T-helper 2 cell treated with Interferon-gamma antibody and Interleukin-4, amounts not matched to agents 5 μg/mL and 100 μg/mL, for 36 hours (primary cell): Measurements from ENCODE around the gene RAB28.
"Not testable (repeated sequence)": the region's sequence is repeated elsewhere in the genome, so short reads cannot be mapped to it uniquely, and the experiment has no call there.

Source experiments
- DNase-seq: peaks from one replicate; pipeline ENCODE4 v3.0.0; 2021; ENCODE audit warnings: low spot score
- H3K27ac Mint-ChIP-seq: one replicate; pipeline ENCODE4 v1.8.0; 2021; ENCODE audit warnings: mild to moderate bottlenecking, mixed read lengths
- H3K27me3 Mint-ChIP-seq: one replicate; pipeline ENCODE4 v1.8.0; 2021; ENCODE audit warnings: low read depth, mixed read lengths
- H3K36me3 Mint-ChIP-seq: one replicate; pipeline ENCODE4 v1.8.0; 2021; ENCODE audit warnings: low read depth, mixed read lengths
- H3K4me1 Mint-ChIP-seq: one replicate; pipeline ENCODE4 v1.8.0; 2021; ENCODE audit warnings: low read depth, mixed read lengths
- H3K4me3 Mint-ChIP-seq: one replicate; pipeline ENCODE4 v1.8.0; 2022; ENCODE audit warnings: mild to moderate bottlenecking, moderate library complexity, mixed read lengths
- H3K9me3 Mint-ChIP-seq: one replicate; pipeline ENCODE4 v1.8.0; 2021; ENCODE audit warnings: mixed read lengths

The RAB28 gene

DNA sequence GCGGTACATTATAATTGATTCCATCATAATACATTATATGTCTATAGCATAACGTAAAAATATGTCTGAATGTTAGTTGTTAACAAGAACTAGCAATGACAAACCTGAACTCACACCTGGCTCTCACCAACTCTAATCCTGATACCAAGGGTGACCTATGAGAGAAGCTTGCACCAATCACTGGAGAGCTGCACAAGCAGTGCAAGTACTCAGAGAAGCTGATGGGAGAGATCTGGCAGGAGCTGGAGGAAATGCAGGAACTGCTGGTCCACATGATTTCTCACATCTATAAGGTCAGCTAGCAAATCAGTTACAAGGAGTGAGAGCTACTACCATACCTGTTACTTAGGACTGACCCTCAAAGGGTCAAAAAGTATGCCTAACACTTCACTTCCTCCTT lies 74.8 kb downstream of the RAB28 start:
- no peak overlapping the region for H3K27ac Mint-ChIP-seq
- H3K9me3 Mint-ChIP-seq: peaks cover 14% of the 10 kb centered on the region
- DNase-seq: no peak
- no peaks in the 10 kb centered on the region for H3K27me3 Mint-ChIP-seq
- H3K4me3 Mint-ChIP-seq: no peak overlapping the region
- H3K36me3 Mint-ChIP-seq: peaks cover 6% of the 10 kb centered on the region
- peaks cover 6% of the 10 kb centered on the region for H3K4me1 Mint-ChIP-seq

GRCh38 chr4:13406156-13406555 lies 78.0 kb downstream of the RAB28 start:
- DNase-seq, H3K4me3 Mint-ChIP-seq, H3K27ac Mint-ChIP-seq, H3K36me3 Mint-ChIP-seq, H3K4me1 Mint-ChIP-seq, H3K27me3 Mint-ChIP-seq: not testable (repeated sequence)
- H3K9me3 Mint-ChIP-seq: peaks cover 14% of the 10 kb centered on the region

DNA sequence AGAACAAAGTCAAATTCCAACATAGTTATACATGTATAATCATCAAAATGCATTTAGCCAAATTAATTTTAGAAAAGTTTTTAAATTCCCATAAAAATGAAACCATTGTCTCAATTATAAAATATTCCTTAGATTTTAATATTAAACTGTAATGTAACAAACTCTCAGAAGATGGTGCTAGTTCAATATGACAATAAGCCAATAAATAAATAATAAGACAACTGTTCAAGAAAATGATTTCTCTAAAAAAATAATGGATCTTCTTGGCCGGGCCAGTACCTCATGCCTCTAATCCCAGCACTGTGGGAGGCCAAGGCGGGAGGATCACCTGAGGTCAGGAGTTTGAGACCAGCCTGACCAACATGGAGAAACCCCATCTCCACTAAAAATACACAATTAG lies 80.3 kb downstream of the RAB28 start:
- Mint-ChIP-seq H3K27me3 (no peaks in the 10 kb centered on the region), H3K27ac (no peak overlapping the region), H3K36me3 (peaks cover 6% of the 10 kb centered on the region), H3K4me1 (no peaks in the 10 kb centered on the region), H3K9me3 (peaks cover 9% of the 10 kb centered on the region), H3K4me3 (no peak overlapping the region)
- DNase-seq: no peak

GRCh38 chr4:13403326-13403725 lies 80.8 kb downstream of the RAB28 start:
- H3K27ac Mint-ChIP-seq: no peak overlapping the region
- no peak overlapping the region for H3K4me3 Mint-ChIP-seq
- no peak for DNase-seq
- peaks cover 6% of the 10 kb centered on the region for H3K36me3 Mint-ChIP-seq
- no peaks in the 10 kb centered on the region for H3K4me1 Mint-ChIP-seq
- H3K9me3 Mint-ChIP-seq: peaks cover 9% of the 10 kb centered on the region
- H3K27me3 Mint-ChIP-seq: no peaks in the 10 kb centered on the region

DNA sequence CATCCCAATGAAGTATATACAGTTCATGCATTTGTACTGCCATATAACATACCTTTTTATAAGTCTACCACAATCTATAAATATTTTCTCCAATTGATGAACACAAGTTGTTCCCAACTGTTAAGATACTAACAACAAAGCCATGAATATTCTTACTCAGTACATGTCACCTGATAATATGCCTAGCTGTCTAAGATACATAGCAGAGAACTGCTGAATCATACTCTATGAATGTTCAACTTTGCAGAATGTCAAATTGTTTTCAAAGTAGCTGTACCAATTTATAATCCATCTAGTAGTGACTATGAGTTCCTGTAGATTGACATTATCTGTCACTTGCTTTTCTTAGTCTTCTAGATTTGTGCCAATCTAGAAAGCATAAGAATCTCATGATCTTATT lies 84.9 kb downstream of the RAB28 start:
- no peak for DNase-seq
- no peaks in the 10 kb centered on the region for H3K4me1 Mint-ChIP-seq
- H3K4me3 Mint-ChIP-seq: no peak overlapping the region
- H3K27me3 Mint-ChIP-seq: no peaks in the 10 kb centered on the region
- no peaks in the 10 kb centered on the region for H3K9me3 Mint-ChIP-seq
- no peaks in the 10 kb centered on the region for H3K36me3 Mint-ChIP-seq
- H3K27ac Mint-ChIP-seq: no peak overlapping the region

DNA sequence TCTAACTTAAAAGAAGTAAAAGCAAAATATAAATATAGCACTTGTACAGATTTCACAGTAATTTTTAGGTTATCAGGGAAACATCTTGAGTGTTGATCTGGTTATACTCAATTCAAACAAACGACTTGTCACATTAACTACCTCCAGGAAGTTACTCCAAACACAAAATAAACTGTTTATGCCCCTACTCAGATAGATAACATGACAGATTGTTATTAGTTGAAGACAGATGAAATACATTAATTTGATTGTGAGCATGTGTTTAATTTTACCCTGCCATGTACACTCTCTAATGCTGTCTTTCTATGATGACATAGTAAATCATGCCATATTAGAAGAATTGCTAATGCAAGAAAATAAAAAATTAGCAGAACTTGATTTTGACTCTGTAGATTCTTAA lies 88.0 kb downstream of the RAB28 start:
- Mint-ChIP-seq H3K36me3 (peaks cover 2% of the 10 kb centered on the region), H3K9me3 (no peaks in the 10 kb centered on the region), H3K27me3 (no peaks in the 10 kb centered on the region), H3K27ac (no peak overlapping the region), H3K4me1 (no peaks in the 10 kb centered on the region), H3K4me3 (no peak overlapping the region)
- DNase-seq: no peak

GRCh38 chr4:13389901-13390300 lies 94.2 kb downstream of the RAB28 start:
- peaks cover 14% of the 10 kb centered on the region for H3K9me3 Mint-ChIP-seq
- H3K4me3 Mint-ChIP-seq, H3K27me3 Mint-ChIP-seq, H3K27ac Mint-ChIP-seq, DNase-seq: not testable (repeated sequence)
- H3K36me3 Mint-ChIP-seq: peaks cover 13% of the 10 kb centered on the region
- H3K4me1 Mint-ChIP-seq: peaks cover 18% of the 10 kb centered on the region

DNA sequence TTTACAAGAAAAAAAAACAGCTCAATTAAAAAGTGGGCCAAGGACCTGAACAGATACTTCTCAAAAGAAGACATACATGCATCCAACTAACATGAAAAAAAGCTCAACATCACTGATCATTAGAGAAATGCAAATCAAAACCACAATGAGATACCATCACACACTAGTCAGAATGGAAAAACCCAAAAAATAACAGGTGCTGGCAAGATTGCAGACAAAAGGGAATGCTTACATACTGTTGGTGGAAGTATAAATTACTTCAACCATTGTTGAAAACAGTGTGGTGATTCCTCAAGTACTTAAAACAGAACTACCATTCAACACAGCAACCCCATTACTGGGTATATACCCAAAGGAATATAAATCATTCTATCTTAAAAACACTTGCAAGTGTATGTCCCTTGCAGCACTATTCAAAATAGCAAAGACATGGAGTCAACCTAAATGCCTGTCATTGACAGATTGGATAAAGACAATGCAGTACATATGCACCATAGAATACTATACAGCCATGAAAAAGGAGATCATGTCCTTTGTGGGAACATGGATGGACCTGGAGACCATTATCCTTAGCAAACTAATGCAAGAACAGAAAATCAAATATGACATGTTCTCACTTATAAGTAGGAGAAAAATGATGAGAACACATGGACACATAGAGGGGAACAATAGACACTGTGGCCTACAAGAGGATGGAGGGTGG lies 97.6 kb downstream of the RAB28 start:
- Mint-ChIP-seq H3K9me3 (peaks cover 14% of the 10 kb centered on the region), H3K4me3 (peak overlapping the region; percentile 2)

GRCh38 chr4:13384055-13384454 lies 100.1 kb downstream of the RAB28 start:
- Mint-ChIP-seq H3K4me1 (peaks cover 18% of the 10 kb centered on the region), H3K27me3 (no peaks in the 10 kb centered on the region), H3K27ac (no peak overlapping the region), H3K4me3 (no peak overlapping the region), H3K9me3 (peaks cover 13% of the 10 kb centered on the region), H3K36me3 (peaks cover 9% of the 10 kb centered on the region)
- no peak for DNase-seq

More for the DNA sequence above, 97.6 kb downstream of the RAB28 start:
- Mint-ChIP-seq H3K27me3 (no peaks in the 10 kb centered on the region), H3K27ac (no peak overlapping the region), H3K36me3 (peaks cover 12% of the 10 kb centered on the region), H3K4me1 (peaks cover 18% of the 10 kb centered on the region)
- DNase-seq: no peak

DNA sequence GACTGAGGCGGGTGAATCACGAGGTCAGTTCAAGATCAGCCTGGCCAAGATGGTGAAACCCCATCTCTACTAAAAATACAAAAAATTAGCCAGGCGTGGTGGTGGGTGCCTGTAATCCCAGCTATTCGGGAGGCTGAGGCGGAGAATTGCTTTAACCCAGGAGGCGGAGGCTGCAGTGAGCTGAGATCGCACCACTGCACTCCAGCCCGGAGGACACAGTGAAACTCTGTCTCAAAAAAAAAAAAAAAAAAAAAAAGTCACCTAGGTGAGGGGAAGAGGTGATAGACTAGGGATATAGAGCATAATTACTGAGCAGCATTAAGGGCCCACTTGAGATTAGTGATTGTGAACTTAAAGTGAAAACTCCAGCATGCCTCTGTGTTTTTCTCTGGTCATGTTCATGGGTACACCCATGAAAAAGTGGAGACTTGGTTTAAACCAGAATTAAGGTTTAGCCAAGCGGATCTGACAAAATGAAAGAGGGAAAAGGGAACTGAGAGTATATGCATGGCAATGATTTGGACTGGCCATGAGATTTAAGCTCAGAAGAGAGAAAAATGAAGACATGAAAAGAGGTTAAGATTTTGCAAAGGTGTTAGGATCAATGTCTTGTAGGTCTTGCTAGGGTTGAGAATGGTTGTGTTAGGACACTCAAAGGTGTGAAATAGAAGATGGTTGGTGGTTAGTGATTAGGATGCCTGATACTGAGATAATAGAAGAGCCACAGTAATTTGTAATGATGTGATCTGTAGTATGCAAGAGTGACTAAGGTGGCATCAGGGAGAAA lies 105.0 kb downstream of the RAB28 start:
- Mint-ChIP-seq H3K4me3 (no peak overlapping the region), H3K4me1 (no peaks in the 10 kb centered on the region), H3K27me3 (no peaks in the 10 kb centered on the region), H3K9me3 (no peaks in the 10 kb centered on the region), H3K27ac (no peak overlapping the region), H3K36me3 (peaks cover 1% of the 10 kb centered on the region)
- DNase-seq: no peak

- Mint-ChIP-seq H3K4me3 (no peak overlapping the region), H3K27me3 (no peaks in the 10 kb centered on the region), H3K4me1 (no peaks in the 10 kb centered on the region), H3K9me3 (no peaks in the 10 kb centered on the region), H3K27ac (no peak overlapping the region), H3K36me3 (no peaks in the 10 kb centered on the region)
- DNase-seq: no peak
These were observed 113.1 kb downstream of the RAB28 start for GRCh38 chr4:13371048-13371447.

- no peak overlapping the region for H3K4me3 Mint-ChIP-seq
- no peaks in the 10 kb centered on the region for H3K27me3 Mint-ChIP-seq
- H3K4me1 Mint-ChIP-seq: no peaks in the 10 kb centered on the region
- H3K36me3 Mint-ChIP-seq: no peaks in the 10 kb centered on the region
- H3K27ac Mint-ChIP-seq: no peak overlapping the region
- no peak for DNase-seq
- H3K9me3 Mint-ChIP-seq: no peaks in the 10 kb centered on the region
These were observed 115.9 kb downstream of the RAB28 start for GRCh38 chr4:13368217-13368616.

- Mint-ChIP-seq H3K36me3 (no peaks in the 10 kb centered on the region), H3K9me3 (no peaks in the 10 kb centered on the region), H3K4me1 (no peaks in the 10 kb centered on the region), H3K4me3 (no peak overlapping the region), H3K27me3 (no peaks in the 10 kb centered on the region), H3K27ac (no peak overlapping the region)
- no peak for DNase-seq
These were observed 116.4 kb downstream of the RAB28 start for GRCh38 chr4:13367691-13368090.

DNA sequence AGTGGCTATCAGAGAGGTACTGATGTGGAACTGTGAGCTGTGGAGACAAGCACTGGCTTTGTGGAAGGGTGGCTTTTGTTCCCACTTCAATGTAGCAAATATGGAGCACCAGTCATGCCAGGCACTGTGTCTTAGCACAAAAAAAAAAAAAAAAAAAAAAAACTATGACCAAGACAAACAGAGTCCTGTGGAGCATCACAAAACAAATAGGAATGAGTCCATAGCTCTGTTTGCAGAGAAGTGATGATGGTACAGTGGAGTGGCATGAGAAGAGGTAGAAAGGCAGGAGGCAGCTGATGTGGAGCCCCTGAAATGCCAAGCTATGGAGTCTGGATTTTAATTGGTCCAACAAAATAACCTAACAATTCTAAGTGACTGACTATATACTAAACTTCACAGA lies 116.9 kb downstream of the RAB28 start:
- Mint-ChIP-seq H3K4me3 (no peak overlapping the region), H3K9me3 (no peaks in the 10 kb centered on the region), H3K27ac (no peak overlapping the region), H3K27me3 (no peaks in the 10 kb centered on the region), H3K4me1 (no peaks in the 10 kb centered on the region), H3K36me3 (no peaks in the 10 kb centered on the region)
- DNase-seq: no peak
